Stimulated activated CD4-positive, alpha-beta T cell treated with anti-CD3 and anti-CD28 coated beads, Interleukin-12 subunit alpha, Interleukin-12 subunit beta, amount 100 ng/mL, for 48 hours (primary cell): ENCODE measurements around the gene REC114.
"Not testable (repeated sequence)": the region's sequence is repeated elsewhere in the genome, so short reads cannot be mapped to it uniquely, and the experiment has no call there.

Experiments used
- DNase-seq, 3 donors: peaks; one replicate each; pipeline ENCODE4 v3.0.0-alpha.2; 2020; ENCODE audit warnings: low read depth in 2 of 3, low spot score in 1 of 3

REC114 gene

GRCh38 chr15:73454096-73454495 is 11.1 kb downstream of the REC114 start:
- DNase-seq = no peak

- no peak for DNase-seq
Measured at GRCh38 chr15:73455876-73456275, 12.9 kb downstream of the REC114 start.

GRCh38 chr15:73457334-73457733 is 14.4 kb downstream of the REC114 start:
- no peak for DNase-seq

GRCh38 chr15:73460662-73461061 is 17.7 kb downstream of the REC114 start:
- no peak for DNase-seq

GRCh38 chr15:73464602-73465001 is 21.6 kb downstream of the REC114 start:
- no peak for DNase-seq

GRCh38 chr15:73467758-73468157 is 24.8 kb downstream of the REC114 start:
- DNase-seq = no peak

GRCh38 chr15:73474785-73475184 is 31.8 kb downstream of the REC114 start:
- DNase-seq = no peak

- no peak for DNase-seq
Measured at GRCh38 chr15:73476704-73477216, 33.8 kb downstream of the REC114 start.

- DNase-seq = no peak
Measured at GRCh38 chr15:73480050-73480449, 37.1 kb downstream of the REC114 start.

- no peak for DNase-seq
Measured at GRCh38 chr15:73482166-73482565, 39.2 kb downstream of the REC114 start.

GRCh38 chr15:73483053-73483452 is 40.1 kb downstream of the REC114 start:
- DNase-seq = no peak

GRCh38 chr15:73485372-73485771 is 42.4 kb downstream of the REC114 start:
- DNase-seq = no peak

GRCh38 chr15:73485885-73486284 is 42.9 kb downstream of the REC114 start:
- not testable (repeated sequence) for DNase-seq

GRCh38 chr15:73488698-73489097 is 45.7 kb downstream of the REC114 start:
- no peak for DNase-seq

- no peak for DNase-seq
Measured at GRCh38 chr15:73493922-73494321, 51.0 kb downstream of the REC114 start.

- no peak for DNase-seq
Measured at GRCh38 chr15:73495181-73495580, 52.2 kb downstream of the REC114 start.

- DNase-seq = no peak
Measured at GRCh38 chr15:73500696-73501095, 57.7 kb downstream of the REC114 start.

GRCh38 chr15:73504885-73505284 is 61.9 kb downstream of the REC114 start:
- no peak for DNase-seq

- no peak for DNase-seq
Measured at GRCh38 chr15:73515527-73515926, 72.6 kb downstream of the REC114 start.

- DNase-seq = no peak
Measured at GRCh38 chr15:73517566-73517965, 74.6 kb downstream of the REC114 start.

GRCh38 chr15:73518180-73518862 is 75.4 kb downstream of the REC114 start:
- no peak for DNase-seq

GRCh38 chr15:73518876-73519733 is 76.1 kb downstream of the REC114 start:
- DNase-seq = no peak
